Subcutaneous adipose tissue (tissue), 4 donors: Measurements from ENCODE around the gene BTLA. TPM values are rescaled to one million over a fixed set of nuclear protein-coding genes. Genes with fewer than 3 reads are reported as not detected.

Source experiments
- CTCF ChIP-seq: fragments of 450-650 bp; IDR thresholded peaks from one replicate; pipeline ENCODE4 v1.5.1; 2016; ENCODE audit warnings: low read depth, mild to moderate bottlenecking, control low read depth, antibody characterized with exemption, moderate library complexity
- total RNA-seq, 4 donors: library from RNA; depleted of rRNA; stranded (reverse); fragments of >200 nt; gene quantifications; one replicate each; pipeline ENCODE4 v1.1.0, GENCODE V29; 2016

Gene BTLA
- total RNA-seq, 4 donors from 2014 or later = 1.3 to 1.5 TPM; not detected in 2

GRCh38 chr3:112471596-112472325, 27.5 kb downstream of the BTLA start:
- TF ChIP-seq CTCF = no peak

DNA sequence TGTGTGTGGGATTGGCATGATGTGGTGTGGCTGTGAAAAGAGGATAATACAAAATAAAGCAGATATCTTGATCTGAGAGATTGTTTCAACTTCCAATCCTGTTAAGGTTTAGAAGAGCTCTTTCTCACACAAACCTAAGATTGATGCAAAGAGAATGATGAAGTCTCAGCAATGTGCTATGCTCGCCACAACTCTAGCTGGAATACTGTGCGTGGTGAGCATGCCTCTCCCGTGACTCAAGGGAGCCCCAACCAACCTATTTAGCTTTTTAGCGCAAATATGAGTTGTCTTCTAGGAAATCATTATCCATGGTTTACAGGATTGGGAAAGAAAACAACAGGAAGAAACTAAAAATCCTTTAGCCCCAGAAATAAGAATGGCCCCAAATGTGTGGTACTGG, 28.5 kb downstream of the BTLA start:
- TF ChIP-seq CTCF = no peak

GRCh38 chr3:112469671-112470070, 29.6 kb downstream of the BTLA start:
- no peak for TF ChIP-seq CTCF

DNA sequence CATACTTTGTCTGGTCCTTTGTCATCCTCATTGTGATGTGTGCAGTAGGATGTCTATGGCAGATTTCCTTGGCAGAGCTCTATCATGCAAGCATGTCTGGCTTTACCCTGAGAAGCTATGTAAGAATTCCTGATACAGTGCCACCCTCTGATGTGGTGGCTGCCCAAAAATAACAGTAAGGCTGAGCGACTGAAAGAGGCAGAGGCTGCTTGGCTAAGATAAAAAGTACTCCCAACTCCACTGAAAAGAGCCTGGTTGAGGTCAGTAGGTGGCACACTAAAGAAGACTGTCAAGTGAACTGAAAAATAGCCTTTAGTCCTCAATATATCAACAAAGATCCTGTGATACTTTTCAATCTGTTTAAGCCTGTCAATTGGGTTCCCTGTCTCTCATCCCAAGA, 31.7 kb downstream of the BTLA start:
- no peak for TF ChIP-seq CTCF

- TF ChIP-seq CTCF = no peak
Measured at GRCh38 chr3:112466020-112466419, 33.3 kb downstream of the BTLA start.

DNA sequence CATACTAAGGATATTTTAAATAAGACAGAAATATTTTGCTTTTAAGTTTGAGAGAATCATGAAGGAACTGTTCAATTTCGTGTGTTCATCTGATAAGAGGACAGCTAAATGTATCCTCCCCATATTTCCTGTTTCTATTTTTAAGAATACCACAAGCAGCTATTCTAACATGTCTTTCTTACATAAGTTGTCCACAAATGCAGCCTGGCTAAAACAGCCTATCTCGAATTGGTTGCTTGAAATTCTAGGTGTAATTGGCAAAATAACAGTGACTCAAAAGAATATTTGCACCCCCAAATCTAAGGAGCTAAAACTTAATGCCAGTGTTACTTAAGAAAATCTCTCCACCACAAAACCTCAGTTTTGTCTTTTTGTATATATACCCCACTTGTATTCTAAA, 35.0 kb downstream of the BTLA start:
- TF ChIP-seq CTCF = no peak

DNA sequence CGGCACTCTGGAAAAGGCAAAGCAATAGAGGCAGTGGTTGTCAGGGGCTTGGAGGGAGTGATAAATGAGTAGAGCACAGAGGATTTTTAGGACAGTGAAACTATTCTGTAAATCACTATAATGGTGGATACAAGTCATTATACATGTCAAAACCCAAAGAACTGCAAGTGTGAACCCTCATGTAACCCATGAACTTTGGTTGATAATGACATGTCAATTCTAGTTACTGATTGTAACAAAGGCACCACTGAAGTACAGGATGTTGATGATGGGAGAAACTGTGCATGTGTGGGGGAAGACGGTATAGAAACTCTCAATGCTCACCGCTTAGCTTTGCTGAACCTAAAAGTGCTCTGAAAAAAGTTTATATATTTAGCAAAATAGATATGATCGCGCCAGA, 36.0 kb downstream of the BTLA start:
- TF ChIP-seq CTCF = no peak
